Transverse colon (tissue), 4 donors: ENCODE results near the gene DYNLRB1. TPM values are rescaled to one million over a fixed set of nuclear protein-coding genes. Genes with fewer than 3 reads are reported as not detected.
"Not testable (repeated sequence)": the region's sequence is repeated elsewhere in the genome, so short reads cannot be mapped to it uniquely, and the experiment has no call there.

ENCODE experiments used
- DNase-seq: peaks from one replicate; pipeline ENCODE4 v3.0.0-alpha.2; 2019
- H3K27ac ChIP-seq, 4 donors: fragments of 200-600 bp; sonication (generic); 2 replicates each; pipeline ENCODE4 v1.5.1; 2016 to 2018; ENCODE audit warnings: inconsistent platforms in 4 of 4
- H3K27me3 ChIP-seq: fragments of 200-600 bp; sonication (generic); 2 replicates; pipeline ENCODE4 v1.5.1; 2017; ENCODE audit warnings: inconsistent platforms
- H3K36me3 ChIP-seq, 4 donors: fragments of 200-600 bp; sonication (generic); 2 replicates each; pipeline ENCODE4 v1.5.1; 2017 to 2019; ENCODE audit warnings: inconsistent platforms in 4 of 4
- H3K4me1 ChIP-seq, 4 donors: fragments of 200-600 bp; sonication (generic); 2 replicates each; pipeline ENCODE4 v1.5.1; 2017 to 2020; ENCODE audit warnings: inconsistent platforms in 4 of 4
- H3K4me3 ChIP-seq, 4 donors: fragments of 200-600 bp; sonication (generic); 1 replicate in 1 of 4; 2 replicates in 3 of 4; pipeline versions ENCODE4 v1.5.1 to v1.6.1; 2017 to 2019; ENCODE audit warnings: inconsistent platforms in 4 of 4
- H3K9me3 ChIP-seq, 2 donors: fragments of 200-600 bp; sonication (generic); 2 replicates each; pipeline ENCODE4 v1.5.1; 2017 to 2019; ENCODE audit warnings: inconsistent platforms in 2 of 2
- CTCF ChIP-seq, 5 experiments: fragments of 200-600 bp in 3 of 5; fragments of 450-650 bp in 2 of 5; sonication (generic) in 3 of 5; IDR thresholded peaks; 1 replicate in 2 of 5; 2 replicates in 3 of 5; pipeline ENCODE4 v1.5.1; 2016 to 2017; ENCODE audit warnings: antibody characterized with exemption in 5 of 5, inconsistent platforms in 3 of 5, mild to moderate bottlenecking in 2 of 5, moderate library complexity in 1 of 5
- EP300 ChIP-seq: sonication (generic); formaldehyde crosslinking; IDR thresholded peaks from one replicate; pipeline ENCODE4 v1.6.1; 2017; ENCODE audit warnings: antibody characterized with exemption, low read depth
- POLR2A ChIP-seq: fragments of 450-650 bp; IDR thresholded peaks from one replicate; pipeline ENCODE4 v1.6.1; 2016; ENCODE audit warnings: antibody characterized with exemption, mild to moderate bottlenecking, moderate library complexity
- POLR2AphosphoS5 ChIP-seq, 3 donors: sonication (generic); formaldehyde crosslinking; IDR thresholded peaks; one replicate each; pipeline ENCODE4 v1.6.1; 2016; ENCODE audit warnings: antibody characterized with exemption in 3 of 3
- WGBS, 2 donors: methylation state at CpG; one replicate each; pipeline ENCODE4 v1.1.5; 2018; ENCODE audit warnings: low coverage in 1 of 2; 5-methylcytosine and 5-hydroxymethylcytosine counted together
- in situ Hi-C, 4 donors: fragments of 200-750 bp; cut with MboI; loops; one replicate each; pipeline versions ENCODE4 v1.15.0 to v1.15.1; 2017; ENCODE audit warnings: low sequenced_read_pairs in 3 of 4, low pct_ligation_motif_present in 1 of 4, low pct_unique_long_range_greater_than_20kb in 1 of 4
- intact Hi-C: fragments of 100-400 bp; cut with DNase I; formaldehyde crosslinking; loops from one replicate; pipeline ENCODE4 v1.15.1; 2023; ENCODE audit warnings: low total_unique reads
- total RNA-seq, 4 donors: library from RNA; depleted of rRNA; stranded (reverse); fragments of >200 nt; gene quantifications; one replicate each; pipeline ENCODE4 v1.1.0, GENCODE V29; 2016

Gene DYNLRB1
- total RNA-seq, 4 donors from 2014 or later: 80.8 to 178 (median 120) TPM

- H3K36me3 ChIP-seq: peaks cover 0 to 59% (median 22%) of the 10 kb centered on the region in 4 donors
Measured at GRCh38 chr20:34495307-34495706, 20.9 kb upstream of the DYNLRB1 start.

GRCh38 chr20:34495916-34496315 lies 20.3 kb upstream of the DYNLRB1 start:
- H3K36me3 ChIP-seq: peaks cover 0 to 64% (median 23%) of the 10 kb centered on the region in 4 donors
- 100% methylated on average over 1 of the region's 1 CpG for WGBS, 2 donors
- H3K27ac ChIP-seq: no peak overlapping the region
- in situ Hi-C loops: loop anchor here in 1 of 4 donors (25.0 kb wide), 1 partner anchor 184 kb away; the partner anchor contains the start of gene AHCY
- no peaks in the 10 kb centered on the region for H3K27me3 ChIP-seq
- H3K4me3 ChIP-seq: no peak overlapping the region
- intact Hi-C loops: no loop called here
- no peak for TF ChIP-seq CTCF (IDR thresholded peaks at IDR 0.05)
- no peak for TF ChIP-seq EP300
- TF ChIP-seq POLR2A: no peak
- TF ChIP-seq POLR2AphosphoS5 (IDR thresholded peaks at IDR 0.05): no peak
- no peaks in the 10 kb centered on the region for H3K4me1 ChIP-seq
- DNase-seq: no peak
- H3K9me3 ChIP-seq: no peaks in the 10 kb centered on the region

More at GRCh38 chr20:34495307-34495706, 20.9 kb upstream of the DYNLRB1 start:
- DNase-seq: no peak
- intact Hi-C loops (no loop called here), in situ Hi-C loops (loop anchor here in 1 of 4 donors (25.0 kb wide), 1 partner anchor 183 kb away; the partner anchor contains the start of gene AHCY)
- no peak for TF ChIP-seq CTCF (IDR thresholded peaks at IDR 0.05)
- no peaks in the 10 kb centered on the region for H3K4me1 ChIP-seq
- no peak overlapping the region for H3K27ac ChIP-seq
- H3K9me3 ChIP-seq: no peaks in the 10 kb centered on the region
- 95 to 96% methylated on average over 7 of the region's 7 CpGs for WGBS, 2 donors
- no peak overlapping the region for H3K4me3 ChIP-seq
- no peaks in the 10 kb centered on the region for H3K27me3 ChIP-seq

- H3K27ac ChIP-seq, H3K4me1 ChIP-seq, intact Hi-C loops, H3K9me3 ChIP-seq, DNase-seq, H3K27me3 ChIP-seq, H3K4me3 ChIP-seq: not testable (repeated sequence)
- in situ Hi-C loops: loop anchor here in 1 of 4 donors (25.0 kb wide), 1 partner anchor 185 kb away; the partner anchor contains the start of gene AHCY
- 95 to 100% methylated on average over 1 to 6 of the region's 6 CpGs for WGBS, 2 donors
- peaks cover 0 to 59% (median 19%) of the 10 kb centered on the region in 4 donors for H3K36me3 ChIP-seq
Measured at GRCh38 chr20:34497596-34497995, 18.6 kb upstream of the DYNLRB1 start.

DNA sequence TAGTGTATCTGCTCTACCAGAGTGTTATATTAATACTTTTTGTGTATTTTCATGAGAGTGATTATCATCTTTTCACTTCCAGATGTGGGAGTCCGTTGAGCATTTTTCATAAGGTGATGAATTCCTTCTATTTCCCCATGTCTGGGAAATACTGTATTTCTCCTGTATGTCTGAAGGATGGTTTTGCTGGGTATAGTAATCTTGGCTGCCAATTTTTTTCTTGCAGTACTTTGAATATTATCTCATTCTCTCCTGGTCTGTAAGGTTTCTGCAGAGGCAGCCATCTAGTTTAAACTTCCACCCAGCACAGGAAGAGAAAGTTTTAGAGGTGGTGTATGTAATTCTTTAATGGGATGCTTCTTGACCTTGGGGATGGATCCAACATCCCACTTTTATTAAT lies 15.4 kb upstream of the DYNLRB1 start:
- no peak for DNase-seq
- Histone ChIP-seq H3K27me3 (no peaks in the 10 kb centered on the region), H3K27ac (no peak overlapping the region), H3K4me1 (no peaks in the 10 kb centered on the region), H3K9me3 (no peaks in the 10 kb centered on the region), H3K4me3 (no peak overlapping the region), H3K36me3 (peaks cover 0 to 59% (median 21%) of the 10 kb centered on the region in 4 donors)
- intact Hi-C loops (no loop called here), in situ Hi-C loops (loop anchor here in 2 of 4 donors (25.0 kb wide), 1 partner anchor 189 kb away; the partner anchor contains the start of gene AHCY (in 2 of the 2))
- TF ChIP-seq EP300 (no peak), POLR2A (no peak), POLR2AphosphoS5 (IDR thresholded peaks at IDR 0.05) (no peak), CTCF (IDR thresholded peaks at IDR 0.05) (no peak)
- WGBS, 2 donors: 90 to 100% methylated on average over 1 of the region's 1 CpG

DNA sequence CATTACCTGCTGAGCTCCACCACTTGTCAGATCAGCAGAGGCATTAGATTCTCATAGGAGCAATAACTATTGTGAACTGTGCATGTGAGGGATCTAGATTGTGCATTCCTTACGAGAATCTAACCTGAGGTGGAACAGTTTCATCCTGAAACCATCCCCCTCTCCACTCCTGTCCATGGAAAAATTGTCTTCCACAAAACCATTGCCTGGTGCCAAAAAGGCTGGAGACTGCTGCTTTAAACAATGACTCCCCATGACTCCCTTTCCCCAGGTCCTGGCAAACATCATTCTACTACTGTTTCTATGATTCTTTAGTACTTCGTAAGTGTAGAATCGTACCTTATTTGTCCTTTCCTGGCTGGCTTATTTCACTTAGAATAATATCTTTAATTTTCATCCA lies 9.7 kb upstream of the DYNLRB1 start:
- Histone ChIP-seq H3K4me3 (no peak overlapping the region), H3K4me1 (no peaks in the 10 kb centered on the region), H3K27me3 (no peaks in the 10 kb centered on the region), H3K9me3 (no peaks in the 10 kb centered on the region), H3K27ac (no peak overlapping the region), H3K36me3 (peaks cover 0 to 36% (median 18%) of the 10 kb centered on the region in 4 donors)
- DNase-seq: no peak
- TF ChIP-seq CTCF (IDR thresholded peaks at IDR 0.05) (no peak), EP300 (no peak), POLR2A (no peak), POLR2AphosphoS5 (IDR thresholded peaks at IDR 0.05) (no peak)
- intact Hi-C loops (no loop called here), in situ Hi-C loops (loop anchor here in 2 of 4 donors (25.0 kb wide), 1 partner anchor 194 kb away; the partner anchor contains the start of gene AHCY (in 2 of the 2))
- 76 to 84% methylated on average over 3 of the region's 3 CpGs for WGBS, 2 donors
